IMR-90 (cell line): ENCODE measurements around the gene CERK. TPM values are rescaled to one million over a fixed set of nuclear protein-coding genes. Genes with fewer than 3 reads are reported as not detected.

ENCODE experiments used
- ATAC-seq: fragments of 200-7000 bp; cut with Tn5 transposase; 2 replicates; pipeline ENCODE4 v1.9.1; 2020; ENCODE audit warnings: low read depth, mild to moderate bottlenecking, moderate library complexity
- BruUV-seq: library from RNA; stranded (reverse); fragments of 400-500 nt; replicated peaks from 2 replicates; lab custom pipeline; 2021; lab: Mats Ljungman, UMichigan
- CTCF ChIA-PET: fragments of 300-600 bp; formaldehyde crosslinking; extraction: SDS; loops from one replicate; lab custom pipeline; 2021; ENCODE audit warnings: antibody characterized with exemption; lab: Yijun Ruan, JAX
- POLR2A ChIA-PET: fragments of 300-600 bp; sonication (Branson Sonifier 250); formaldehyde crosslinking; loops from one replicate; lab custom pipeline; 2022; ENCODE audit warnings: antibody characterized with exemption; ENCODE audit not compliant: unreplicated experiment; lab: Charles Lee
- DNase-seq: peaks from one replicate; pipeline ENCODE4 v3.0.0; 2013
- H2AFZ ChIP-seq: replicated peaks from 2 replicates; pipeline ENCODE3; 2013; ENCODE audit warnings: low read length, mild to moderate bottlenecking; ENCODE audit not compliant: poor library complexity
- H2AK5ac ChIP-seq: 2 replicates; pipeline ENCODE4 v1.6.1; 2013; ENCODE audit warnings: low read depth, low read length, inconsistent platforms
- H2AK9ac ChIP-seq: replicated peaks from 2 replicates; pipeline ENCODE3; 2013; ENCODE audit warnings: mild to moderate bottlenecking, low read depth, low read length, moderate library complexity; ENCODE audit not compliant: poor library complexity
- H2BK120ac ChIP-seq: 2 replicates; pipeline ENCODE4 v1.6.1; 2013; ENCODE audit warnings: low read depth, low read length, inconsistent platforms
- H2BK15ac ChIP-seq: 3 replicates; pipeline ENCODE4 v1.6.1; 2013; ENCODE audit warnings: low read depth, low read length, inconsistent platforms
- H2BK20ac ChIP-seq: 2 replicates; pipeline ENCODE4 v1.6.1; 2013; ENCODE audit warnings: low read depth, mild to moderate bottlenecking, inconsistent platforms, low read length, moderate library complexity
- H2BK5ac ChIP-seq: 2 replicates; pipeline ENCODE4 v1.6.1; 2013; ENCODE audit warnings: mild to moderate bottlenecking, low read depth, low read length, inconsistent platforms; ENCODE audit not compliant: poor library complexity, severe bottlenecking
- H3K14ac ChIP-seq: replicated peaks from 2 replicates; pipeline ENCODE4 v1.6.1; 2013; ENCODE audit warnings: low read depth, low read length, inconsistent platforms
- H3K18ac ChIP-seq: 2 replicates; pipeline ENCODE4 v1.6.1; 2013; ENCODE audit warnings: low read depth, low read length, control low read depth
- H3K23ac ChIP-seq: 2 replicates; pipeline ENCODE4 v1.6.1; 2013; ENCODE audit warnings: low read depth, low read length, inconsistent platforms
- H3K27ac ChIP-seq: 2 replicates; pipeline ENCODE4 v1.5.1; 2013; ENCODE audit warnings: mild to moderate bottlenecking, control low read depth, low read length; ENCODE audit not compliant: insufficient read depth
- H3K27me3 ChIP-seq: 2 replicates; pipeline ENCODE4 v1.6.1; 2013; ENCODE audit warnings: low read length; ENCODE audit not compliant: control insufficient read depth, insufficient read depth
- H3K36me3 ChIP-seq: 2 replicates; pipeline ENCODE4 v1.6.1; 2013; ENCODE audit warnings: low read length, mixed read lengths; ENCODE audit not compliant: control insufficient read depth, insufficient read depth
- H3K4ac ChIP-seq: 2 replicates; pipeline ENCODE4 v1.6.1; 2013; ENCODE audit warnings: low read depth, low read length, inconsistent platforms
- H3K4me1 ChIP-seq: 2 replicates; pipeline ENCODE4 v1.6.1; 2013; ENCODE audit warnings: low read length, mixed read lengths; ENCODE audit not compliant: control insufficient read depth, insufficient read depth
- H3K4me2 ChIP-seq: 2 replicates; pipeline ENCODE4 v1.6.1; 2013; ENCODE audit warnings: low read depth, mild to moderate bottlenecking, control low read depth, low read length, moderate library complexity
- H3K4me3 ChIP-seq: 2 replicates; pipeline ENCODE4 v1.5.1; 2013; ENCODE audit warnings: low read depth, mild to moderate bottlenecking, control low read depth, low read length, moderate library complexity; ENCODE audit not compliant: insufficient read depth
- H3K56ac ChIP-seq: 2 replicates; pipeline ENCODE4 v1.6.1; 2013; ENCODE audit warnings: low read length, inconsistent platforms; ENCODE audit not compliant: insufficient read depth; ENCODE audit errors: extremely low read depth
- H3K79me1 ChIP-seq, 2 experiments: 2 replicates each; pipeline ENCODE4 v1.6.1; 2013; ENCODE audit warnings: low read length in 2 of 2, inconsistent platforms in 1 of 2, low read depth in 1 of 2
- H3K9ac ChIP-seq: 2 replicates; pipeline ENCODE4 v1.6.1; 2013; ENCODE audit warnings: low read depth, low read length, control low read depth
- H3K9me1 ChIP-seq: 2 replicates; pipeline ENCODE4 v1.6.1; 2013; ENCODE audit warnings: low read length, inconsistent platforms; ENCODE audit not compliant: insufficient read depth
- H3K9me3 ChIP-seq: 2 replicates; pipeline ENCODE4 v1.6.1; 2013; ENCODE audit warnings: low read length; ENCODE audit not compliant: control insufficient read depth, insufficient read depth
- H4K20me1 ChIP-seq: 2 replicates; pipeline ENCODE4 v1.6.1; 2013; ENCODE audit warnings: low read length, inconsistent platforms; ENCODE audit not compliant: insufficient read depth
- H4K5ac ChIP-seq: 2 replicates; pipeline ENCODE4 v1.6.1; 2013; ENCODE audit warnings: mild to moderate bottlenecking, low read depth, low read length, control low read depth
- H4K8ac ChIP-seq, 2 experiments: 2 replicates each; pipeline ENCODE4 v1.6.1; 2013; ENCODE audit warnings: low read depth in 2 of 2, low read length in 2 of 2, control low read depth in 1 of 2, inconsistent platforms in 1 of 2
- H4K91ac ChIP-seq: 2 replicates; pipeline ENCODE4 v1.6.1; 2013; ENCODE audit warnings: low read depth, low read length, inconsistent platforms; ENCODE audit not compliant: insufficient read depth
- BHLHE40 ChIP-seq: fragments of 150-350 bp; IDR thresholded peaks from 2 replicates; pipeline ENCODE4 v1.6.1; 2016; ENCODE audit warnings: mild to moderate bottlenecking, low read depth, low read length
- FOS ChIP-seq: fragments of 150-350 bp; IDR thresholded peaks from 2 replicates; pipeline ENCODE4 v1.6.1; 2016; ENCODE audit warnings: low read depth, low read length
- MXI1 ChIP-seq: IDR thresholded peaks from 2 replicates; pipeline ENCODE4 v1.6.1; 2012; ENCODE audit warnings: low read depth, mild to moderate bottlenecking, low read length, moderate library complexity, borderline replicate concordance
- NFE2L2 ChIP-seq: fragments of 150-350 bp; IDR thresholded peaks from 2 replicates; pipeline ENCODE4 v1.6.1; 2016; ENCODE audit warnings: low read depth, mild to moderate bottlenecking, low read length
- RFX5 ChIP-seq: IDR thresholded peaks from 2 replicates; pipeline ENCODE4 v1.8.0; 2012; ENCODE audit warnings: low read depth, mild to moderate bottlenecking, low read length, moderate library complexity
- WGBS, 2 experiments: methylation state at CpG; one replicate each; pipeline versions ENCODE4 v1.1.5 to v1.1.7; 2013; ENCODE audit warnings: missing lambda C conversion rate in 2 of 2; ENCODE audit not compliant: insufficient read length in 1 of 2; ENCODE audit errors: extremely low coverage in 2 of 2; 5-methylcytosine and 5-hydroxymethylcytosine counted together
- dilution Hi-C: fragments of 300-500 bp; cut with HindIII; formaldehyde crosslinking; loops from one replicate; pipeline ENCODE4 v1.14.3; 2018; ENCODE audit warnings: low sequenced_read_pairs; ENCODE audit not compliant: unreplicated experiment
- in situ Hi-C: fragments of 300-500 bp; cut with MboI; formaldehyde crosslinking; loops from 3 replicates; pipeline ENCODE4 v1.14.3; 2019; ENCODE audit warnings: low sequenced_read_pairs, inconsistent platforms, mixed read lengths
- intact Hi-C: fragments of 100-400 bp; cut with micrococcal nuclease; formaldehyde crosslinking; loops from 2 replicates; pipeline ENCODE4 v1.10.0; 2022
- polyA plus RNA-seq, 3 experiments: library from polyadenylated mRNA; depleted of rRNA; stranded (reverse); fragments of >200 nt; gene quantifications; 2 replicates each; pipeline ENCODE4 v1.2.3, GENCODE V29; 2012; ENCODE audit warnings: low replicate concordance in 1 of 3
- total RNA-seq: library from RNA; depleted of rRNA; stranded (reverse); fragments of >200 nt; gene quantifications from 2 replicates; pipeline ENCODE4 v1.2.3, GENCODE V29; 2012
- TF ChIP-seq, protein P1 (sequence below): fragments of 150-350 bp; IDR thresholded peaks from 2 replicates; pipeline ENCODE4 v1.6.1; 2017; ENCODE audit warnings: mild to moderate bottlenecking, antibody characterized with exemption, low read length, low read depth

The CERK gene
- total and polyA plus RNA-seq, 2 of the 4 experiments (the other 2 are of a cell fraction), result 25.3 to 38.7 TPM

DNA sequence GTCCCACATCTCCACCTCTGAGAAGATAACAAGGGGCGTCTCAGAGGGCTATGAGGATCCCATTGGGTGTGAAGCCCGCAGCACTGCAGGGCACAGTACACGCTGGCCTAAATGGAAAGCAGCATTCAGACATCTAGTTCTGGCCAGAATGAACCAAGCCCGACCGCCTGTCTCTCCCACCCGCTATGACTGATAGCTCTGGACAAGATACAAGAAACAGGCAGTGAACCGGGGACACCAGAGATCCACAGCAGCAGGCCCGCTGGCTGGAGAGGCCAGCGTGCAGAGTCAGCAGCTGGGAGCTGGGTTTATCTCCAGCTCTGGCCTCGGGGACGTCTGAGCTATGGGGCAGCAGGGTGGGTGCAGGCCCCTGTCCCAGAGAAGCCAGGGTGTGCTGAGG, 9.6 kb downstream of the CERK start:
- Histone ChIP-seq H3K27ac (no peak overlapping the region), H2BK5ac (no peak overlapping the region), H4K91ac (no peak overlapping the region), H3K14ac (no peak overlapping the region), H3K4me1 (peaks cover 14% of the 10 kb centered on the region), H2BK20ac (no peak overlapping the region), H3K36me3 (peaks cover 34% of the 10 kb centered on the region), H3K27me3 (no peaks in the 10 kb centered on the region), H4K8ac (no peak overlapping the region), H3K18ac (no peak overlapping the region), H2BK120ac (no peak overlapping the region), H3K4me2 (no peak overlapping the region), H3K9ac (no peak overlapping the region), H3K4ac (no peak overlapping the region), H4K5ac (no peak overlapping the region), H3K9me1 (peaks cover 6% of the 10 kb centered on the region), H4K20me1 (peaks cover 79% of the 10 kb centered on the region), H2AFZ (no peak overlapping the region), H3K9me3 (no peaks in the 10 kb centered on the region), H3K23ac (no peak overlapping the region), H2AK9ac (no peak overlapping the region), H3K79me1 (peaks cover 23 to 81% of the 10 kb centered on the region in 2 experiments), H2AK5ac (no peak overlapping the region), H3K56ac (no peak overlapping the region), H3K4me3 (no peak overlapping the region), H2BK15ac (no peak overlapping the region)
- dilution Hi-C loops (no loop called here), intact Hi-C loops (no loop called here), in situ Hi-C loops (no loop called here)
- DNase-seq, result no peak
- no peak for ATAC-seq
- no TSS peak for BruUV-seq
- TF ChIP-seq, protein P1, sequence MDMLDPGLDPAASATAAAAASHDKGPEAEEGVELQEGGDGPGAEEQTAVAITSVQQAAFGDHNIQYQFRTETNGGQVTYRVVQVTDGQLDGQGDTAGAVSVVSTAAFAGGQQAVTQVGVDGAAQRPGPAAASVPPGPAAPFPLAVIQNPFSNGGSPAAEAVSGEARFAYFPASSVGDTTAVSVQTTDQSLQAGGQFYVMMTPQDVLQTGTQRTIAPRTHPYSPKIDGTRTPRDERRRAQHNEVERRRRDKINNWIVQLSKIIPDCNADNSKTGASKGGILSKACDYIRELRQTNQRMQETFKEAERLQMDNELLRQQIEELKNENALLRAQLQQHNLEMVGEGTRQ, result no peak
- no peak for TF ChIP-seq MXI1
- TF ChIP-seq RFX5, result no peak
- no peak for TF ChIP-seq NFE2L2
- TF ChIP-seq BHLHE40, result no peak
- TF ChIP-seq FOS, result no peak
- ChIA-PET CTCF (no interaction called here), POLR2A (no interaction called here)
- WGBS, 2 experiments, result 92% methylated on average over 2 of the region's 11 CpGs; no CpG with 5 or more reads in 1 of the 2 experiments
